HepG2 (cell line): ENCODE measurements around the gene PRM3.

Experiments
- KDM4B ChIP-seq: sonication (generic); formaldehyde crosslinking; IDR thresholded peaks from 2 replicates; pipeline ENCODE4 v1.4.0; 2020; ENCODE audit warnings: missing genetic modification reagents
- STAG1 ChIP-seq: sonication (generic); formaldehyde crosslinking; IDR thresholded peaks from 2 replicates; pipeline ENCODE4 v1.4.0; 2020; ENCODE audit warnings: missing genetic modification reagents
- ZSCAN22 ChIP-seq: sonication (generic); formaldehyde crosslinking; IDR thresholded peaks from 2 replicates; pipeline ENCODE4 v1.4.0; 2020; ENCODE audit warnings: mild to moderate bottlenecking, missing genetic modification reagents

DNA sequence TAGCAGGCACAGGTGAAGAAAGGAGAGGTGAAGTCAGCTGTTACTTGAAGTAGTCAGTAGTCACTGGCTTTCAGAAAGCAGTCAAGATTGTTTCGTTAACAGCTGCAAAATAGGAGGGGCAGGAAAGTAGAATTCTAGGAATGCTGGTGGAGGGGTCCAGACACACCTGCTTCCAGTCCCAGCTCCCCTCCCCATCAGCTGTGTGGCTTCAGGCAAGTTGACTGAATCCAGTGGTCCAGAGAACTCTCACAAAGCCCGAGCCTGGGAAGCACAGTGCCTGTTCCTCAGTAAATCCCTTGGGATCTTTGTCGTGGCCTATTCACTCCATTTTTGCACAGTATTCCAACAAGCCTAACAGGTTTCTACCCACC, 12.8 kb downstream of the PRM3 start:
- TF ChIP-seq KDM4B (no peak), ZSCAN22 (no peak), STAG1 (CRISPR knock-in tag) (no peak)
